ENCODE data around the gene TSPAN1. TPM values are rescaled to one million over a fixed set of nuclear protein-coding genes. Genes with fewer than 3 reads are reported as not detected.

Gene TSPAN1
- total RNA-seq, 4 donors from 2014 or later = 4.1 to 62.8 (median 29.1) TPM

- H3K9me3 ChIP-seq = no peaks in the 10 kb centered on the region
- intact Hi-C loops (cut with DNase I; ENCODE audit: low total_unique reads) = no loop called here
These were observed 12.4 kb downstream of the TSPAN1 start for GRCh38 chr1:46187106-46187869.

GRCh38 chr1:46188295-46189030 is 13.6 kb downstream of the TSPAN1 start:
- no peak for DNase-seq
- Histone ChIP-seq H3K36me3 (no peaks in the 10 kb centered on the region), H3K4me1 (no peaks in the 10 kb centered on the region), H3K4me3 (no peak overlapping the region), H3K9me3 (no peaks in the 10 kb centered on the region), H3K27ac (peak overlapping the region in 1 of 2 donors; percentile 41), H3K27me3 (no peaks in the 10 kb centered on the region)
- TF ChIP-seq CTCF (IDR thresholded peaks at IDR 0.05) (no peak), POLR2A (IDR thresholded peaks at IDR 0.05) (no peak)
- intact Hi-C loops (cut with DNase I; ENCODE audit: low total_unique reads) = no loop called here

More at GRCh38 chr1:46187106-46187869, 12.4 kb downstream of the TSPAN1 start:
- TF ChIP-seq POLR2A (IDR thresholded peaks at IDR 0.05) (no peak), CTCF (IDR thresholded peaks at IDR 0.05) (no peak)
- no peak overlapping the region for H3K27ac ChIP-seq
- no peaks in the 10 kb centered on the region for H3K4me1 ChIP-seq
- H3K27me3 ChIP-seq = no peaks in the 10 kb centered on the region
- H3K4me3 ChIP-seq = no peak overlapping the region
- DNase-seq = no peak
- H3K36me3 ChIP-seq = no peaks in the 10 kb centered on the region

- Histone ChIP-seq H3K27ac (no peak overlapping the region), H3K4me1 (no peaks in the 10 kb centered on the region), H3K9me3 (no peaks in the 10 kb centered on the region), H3K36me3 (no peaks in the 10 kb centered on the region), H3K27me3 (no peaks in the 10 kb centered on the region), H3K4me3 (no peak overlapping the region)
- DNase-seq = no peak
- intact Hi-C loops (cut with DNase I; ENCODE audit: low total_unique reads) = no loop called here
- no peak for TF ChIP-seq CTCF (IDR thresholded peaks at IDR 0.05)
- no peak for TF ChIP-seq POLR2A (IDR thresholded peaks at IDR 0.05)
These were observed 15.7 kb downstream of the TSPAN1 start for GRCh38 chr1:46190539-46190938.

GRCh38 chr1:46191033-46191701 is 16.3 kb downstream of the TSPAN1 start:
- Histone ChIP-seq H3K27me3 (no peaks in the 10 kb centered on the region), H3K9me3 (no peaks in the 10 kb centered on the region), H3K4me3 (no peak overlapping the region), H3K27ac (no peak overlapping the region), H3K4me1 (no peaks in the 10 kb centered on the region), H3K36me3 (no peaks in the 10 kb centered on the region)
- intact Hi-C loops (cut with DNase I; ENCODE audit: low total_unique reads) = no loop called here
- no peak for DNase-seq
- no peak for TF ChIP-seq CTCF (IDR thresholded peaks at IDR 0.05)
- no peak for TF ChIP-seq POLR2A (IDR thresholded peaks at IDR 0.05)

GRCh38 chr1:46192171-46192570 is 17.3 kb downstream of the TSPAN1 start:
- Histone ChIP-seq H3K4me1 (no peaks in the 10 kb centered on the region), H3K36me3 (no peaks in the 10 kb centered on the region), H3K27ac (no peak overlapping the region), H3K27me3 (no peaks in the 10 kb centered on the region), H3K9me3 (no peaks in the 10 kb centered on the region), H3K4me3 (no peak overlapping the region)
- TF ChIP-seq CTCF (IDR thresholded peaks at IDR 0.05) = no peak
- no peak for TF ChIP-seq POLR2A (IDR thresholded peaks at IDR 0.05)
- intact Hi-C loops (cut with DNase I; ENCODE audit: low total_unique reads) = no loop called here
- DNase-seq = no peak

Data from uterus (tissue), 4 donors.